NCI-H2171 treated with DMSO at 0.1 percent for 48 hours (cell line): ENCODE data around the gene CRCP.
A peak's percentile ranks its signal among the peaks of the same experiment; 100 is the strongest.
"Not testable (repeated sequence)": the region's sequence is repeated elsewhere in the genome, so short reads cannot be mapped to it uniquely, and the experiment has no call there.

Source experiments
- DNase-seq: peaks from one replicate; lab custom pipeline; 2025; lab: John Stamatoyannopoulos, UW

The CRCP gene

DNA sequence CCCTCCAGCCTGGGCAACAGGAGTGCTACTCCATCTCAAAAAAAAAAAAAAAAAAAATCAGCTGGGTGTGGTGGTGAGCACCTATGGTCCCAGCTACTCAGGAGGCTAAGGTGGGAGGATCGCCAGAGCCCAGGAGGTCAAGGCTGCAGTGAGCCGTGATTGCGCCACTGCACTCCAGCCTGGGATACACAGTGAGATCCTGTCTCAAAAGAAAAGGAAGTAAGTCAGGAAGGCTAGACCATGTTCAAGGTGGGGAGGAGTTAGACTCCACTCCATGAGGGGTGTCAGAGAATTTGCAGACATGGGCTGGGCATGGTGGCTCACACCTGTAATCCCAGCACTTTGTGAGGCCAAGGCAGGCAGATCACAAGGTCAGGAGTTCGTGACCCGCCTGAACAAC is 6.2 kb upstream of the CRCP start:
- not testable (repeated sequence) for DNase-seq

- DNase-seq: no peak
Observed at GRCh38 chr7:66110856-66111255, 3.8 kb upstream of the CRCP start.

GRCh38 chr7:66116680-66117420 is 2.2 kb downstream of the CRCP start:
- DNase-seq: not testable (repeated sequence)

DNA sequence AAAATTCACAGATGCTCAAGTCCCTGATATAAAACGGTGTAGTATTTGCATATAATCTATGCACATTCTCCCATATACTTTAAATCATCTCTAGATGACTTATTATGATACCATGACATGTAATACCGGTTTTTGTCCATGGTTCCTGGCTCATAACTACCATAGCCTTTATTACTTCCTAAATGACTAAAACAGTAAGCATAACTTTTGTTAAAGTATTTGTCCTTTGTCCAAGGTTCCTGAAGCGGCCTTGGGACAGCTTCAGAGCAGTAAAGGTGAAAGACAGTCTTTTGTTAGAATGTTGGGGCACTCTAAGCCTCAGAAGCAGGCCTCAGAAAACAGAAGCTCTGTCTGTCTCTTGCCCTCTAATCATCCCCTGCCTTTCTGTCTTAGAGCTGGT is 4.0 kb downstream of the CRCP start:
- no peak for DNase-seq

- no peak for DNase-seq
Observed at GRCh38 chr7:66119245-66119850, 4.7 kb downstream of the CRCP start.

DNA sequence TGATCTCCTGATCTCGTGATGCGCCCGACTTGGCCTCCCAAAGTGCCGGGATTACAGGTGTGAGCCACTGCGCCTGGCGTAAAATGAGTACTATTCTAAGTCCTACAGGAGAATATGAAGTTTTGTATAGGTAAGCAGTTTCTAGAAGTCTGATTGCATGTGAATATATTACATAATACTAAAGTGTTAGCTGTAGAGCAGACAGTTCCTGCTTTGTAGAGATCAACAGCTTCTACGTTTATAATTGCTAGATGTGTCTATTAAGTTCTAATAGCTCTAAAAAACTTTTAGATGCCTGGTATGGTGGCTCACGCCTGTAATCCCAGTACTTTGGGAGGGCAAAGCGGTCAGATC is 8.5 kb downstream of the CRCP start:
- DNase-seq: no peak

DNA sequence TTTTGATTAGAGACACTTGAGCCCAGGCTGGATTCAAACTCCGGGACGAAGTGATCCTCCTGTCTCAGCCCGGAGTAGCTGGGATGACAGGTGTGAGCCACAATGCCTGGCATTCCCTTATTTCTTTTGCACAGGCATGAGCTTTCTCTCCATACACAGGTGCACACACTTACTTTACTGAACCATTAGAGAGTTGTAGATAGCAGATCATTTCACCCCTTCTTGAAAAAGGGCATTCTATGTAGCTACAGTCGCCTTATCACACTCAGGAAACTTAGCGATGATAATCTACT is 9.9 kb downstream of the CRCP start:
- not testable (repeated sequence) for DNase-seq

- DNase-seq: peak; percentile 30
Observed at GRCh38 chr7:66125052-66125694, 10.5 kb downstream of the CRCP start.

DNA sequence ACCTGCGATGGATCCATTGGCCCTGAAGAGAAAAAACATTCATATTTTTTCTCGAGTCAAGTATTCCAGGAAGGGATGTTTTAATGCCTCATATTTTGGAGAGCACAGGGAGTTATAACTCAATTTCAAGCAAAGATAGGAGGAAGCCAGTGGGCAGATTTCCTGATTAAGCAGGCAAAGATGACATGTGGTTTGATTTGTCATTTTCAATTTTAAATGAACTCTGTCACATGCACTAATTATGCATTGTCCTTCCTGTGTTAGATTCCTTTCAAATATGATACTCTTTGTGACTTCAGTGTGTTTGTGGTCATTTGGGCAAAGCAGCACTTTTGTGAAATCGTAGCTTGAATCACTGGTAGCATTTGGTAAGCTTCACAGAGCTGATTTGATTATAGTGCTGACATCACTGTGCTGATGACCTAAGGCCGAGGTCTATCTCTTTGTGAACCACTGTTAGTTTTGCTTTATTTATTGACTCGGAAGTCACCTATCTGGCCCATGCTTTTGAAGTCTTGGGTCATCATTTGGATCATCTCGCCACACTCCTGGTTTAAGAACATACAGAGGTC is 11.2 kb downstream of the CRCP start:
- not testable (repeated sequence) for DNase-seq

DNA sequence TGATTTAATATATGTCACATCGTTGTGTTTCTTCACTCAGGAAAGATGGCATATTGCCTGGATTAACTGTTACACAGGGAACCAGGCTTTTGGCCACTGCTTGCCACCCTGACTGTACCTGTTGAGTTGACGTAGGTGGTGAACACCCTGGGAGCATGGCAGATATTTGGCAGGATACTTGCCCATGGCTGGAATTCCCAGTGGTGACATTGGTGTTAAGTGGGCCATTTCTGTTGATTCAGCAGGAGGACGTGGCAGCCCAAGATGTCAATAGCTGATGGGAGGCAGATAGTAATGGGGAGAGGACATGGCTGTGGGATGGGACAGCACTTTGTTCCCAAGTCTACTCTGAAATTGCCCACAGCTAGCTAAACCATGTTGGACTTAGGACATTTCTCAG is 12.5 kb downstream of the CRCP start:
- not testable (repeated sequence) for DNase-seq

DNA sequence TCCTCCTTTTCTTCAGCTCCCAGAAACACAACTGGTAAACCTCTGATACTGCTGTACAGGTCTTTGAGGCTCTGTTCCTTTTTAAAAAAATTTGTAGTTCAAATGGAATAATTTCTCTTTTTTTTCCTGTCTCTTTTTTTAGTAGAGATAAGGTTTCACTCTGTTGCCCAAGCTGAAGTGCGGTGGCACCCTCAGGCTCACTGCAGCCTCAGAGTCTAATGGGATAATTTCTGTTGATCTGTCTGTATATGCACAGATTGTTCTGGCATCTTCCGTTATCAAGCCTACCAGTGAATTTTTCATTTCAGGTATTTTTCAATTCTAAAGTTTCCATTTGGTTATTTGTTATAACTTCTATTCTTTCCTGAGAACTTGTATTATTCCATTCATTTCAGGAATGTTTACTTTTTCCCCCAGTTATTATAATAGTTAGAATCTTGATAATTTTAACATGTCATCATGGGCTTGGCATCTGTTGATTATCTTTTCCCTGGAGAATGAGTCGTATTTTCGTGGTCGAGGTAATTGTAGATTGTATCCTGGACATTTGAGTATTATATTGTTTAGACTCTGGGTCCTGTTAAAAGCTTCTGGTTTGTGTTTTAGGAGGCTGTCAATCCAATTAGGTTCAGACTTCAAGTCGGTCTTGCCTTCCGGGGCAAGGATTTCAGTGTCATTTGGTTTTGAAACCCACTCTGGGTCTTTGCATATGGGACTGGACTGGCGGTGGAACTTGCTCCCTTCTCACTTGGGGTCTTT is 24.5 kb downstream of the CRCP start:
- DNase-seq: peak; percentile 73

DNA sequence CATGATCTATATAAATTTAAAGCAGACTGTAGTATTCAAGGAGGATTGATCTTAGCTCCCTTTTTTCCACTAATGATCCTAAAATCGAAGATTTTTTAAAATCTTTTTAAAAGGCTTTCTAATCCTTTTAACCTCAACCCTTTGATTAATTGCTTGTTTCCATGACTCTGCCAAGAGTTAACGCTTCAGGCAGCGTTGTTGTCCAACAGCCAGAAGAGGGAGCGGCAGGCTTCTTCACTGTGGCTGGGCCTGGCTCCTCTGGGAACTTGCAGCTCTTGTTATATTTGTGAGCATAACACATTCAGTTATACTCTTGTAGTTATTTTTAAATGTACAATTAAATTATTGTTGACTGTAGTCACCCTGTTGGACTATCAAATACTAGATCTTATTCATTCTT is 26.3 kb downstream of the CRCP start:
- peak; percentile 62 for DNase-seq

- DNase-seq: no peak
Observed at GRCh38 chr7:66142334-66142733, 27.7 kb downstream of the CRCP start.

- DNase-seq: peak; percentile 72
Observed at GRCh38 chr7:66142996-66143395, 28.3 kb downstream of the CRCP start.

DNA sequence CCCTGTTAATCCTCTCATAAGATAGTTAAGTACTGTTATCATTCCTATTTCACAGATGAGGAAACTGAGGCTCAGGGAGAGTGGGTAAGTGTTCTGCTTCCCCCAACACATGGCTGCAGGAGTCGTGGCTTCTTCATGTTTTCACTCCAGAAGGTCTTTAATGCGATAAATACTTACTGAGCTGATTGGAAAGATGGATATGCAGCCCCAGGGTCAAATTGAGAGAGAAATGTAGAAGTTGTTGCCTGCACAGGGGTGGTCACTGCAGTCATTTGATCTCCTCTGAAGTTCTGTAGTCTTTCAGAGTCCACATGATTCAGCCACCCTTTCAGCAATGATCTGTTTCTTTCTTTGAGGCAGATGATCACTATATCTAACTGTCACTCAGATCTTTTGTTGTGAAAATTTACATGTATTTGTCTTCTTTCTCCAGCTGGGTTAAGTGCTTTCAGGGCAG is 29.3 kb downstream of the CRCP start:
- no peak for DNase-seq

DNA sequence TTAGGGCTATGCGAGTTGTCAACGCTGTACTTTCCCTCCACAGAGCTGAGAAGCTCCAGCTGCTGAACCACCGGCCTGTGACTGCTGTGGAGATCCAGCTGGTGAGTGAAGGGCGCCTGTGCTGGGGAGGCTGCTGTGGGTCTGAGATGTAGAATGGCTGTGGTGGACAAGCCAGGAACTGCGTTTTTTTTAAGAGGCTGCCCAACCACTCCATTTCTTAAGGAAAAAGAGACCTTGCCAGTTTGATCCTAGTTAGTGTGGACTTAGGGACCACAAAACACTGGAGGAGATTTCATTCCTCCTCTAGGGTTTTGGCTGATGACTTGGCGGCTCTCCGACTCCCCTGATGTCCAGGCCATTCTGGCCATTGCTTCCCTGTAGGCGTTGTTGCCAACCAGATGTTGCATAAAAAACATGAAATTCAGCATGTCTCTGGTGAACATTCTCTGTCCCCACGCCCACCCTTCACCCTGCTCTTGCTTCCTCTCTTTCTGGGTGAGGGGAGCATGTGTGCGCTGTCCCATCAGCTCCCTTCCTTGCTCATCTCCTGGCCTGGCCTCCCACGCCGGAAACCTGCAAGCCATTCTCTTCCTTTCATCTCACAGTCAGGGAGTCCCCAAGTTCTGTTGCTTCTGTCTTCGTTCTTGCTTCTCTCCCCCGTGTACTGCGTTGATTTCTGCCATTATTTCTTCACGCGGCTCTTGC is 30.9 kb downstream of the CRCP start:
- DNase-seq: peak; percentile 18

DNA sequence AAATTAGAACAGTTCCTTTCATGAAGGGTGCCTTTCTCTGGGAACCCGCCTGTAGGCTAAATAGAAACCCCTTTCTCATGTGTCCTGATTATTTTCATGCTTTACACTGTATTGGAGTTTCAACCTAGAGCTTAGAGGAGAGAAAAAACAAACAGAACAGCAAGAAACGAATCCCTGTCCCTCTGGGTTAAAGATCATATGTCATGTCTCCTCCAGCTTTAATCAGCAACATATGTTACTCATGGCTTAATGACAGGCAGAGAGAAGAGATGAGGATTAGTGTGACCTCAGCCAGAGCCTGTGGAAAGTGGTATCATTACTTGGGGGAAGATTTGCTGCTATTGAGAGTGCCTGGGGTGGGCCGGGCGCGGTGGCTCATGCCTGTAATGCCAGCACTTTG is 32.1 kb downstream of the CRCP start:
- peak; percentile 97 for DNase-seq

DNA sequence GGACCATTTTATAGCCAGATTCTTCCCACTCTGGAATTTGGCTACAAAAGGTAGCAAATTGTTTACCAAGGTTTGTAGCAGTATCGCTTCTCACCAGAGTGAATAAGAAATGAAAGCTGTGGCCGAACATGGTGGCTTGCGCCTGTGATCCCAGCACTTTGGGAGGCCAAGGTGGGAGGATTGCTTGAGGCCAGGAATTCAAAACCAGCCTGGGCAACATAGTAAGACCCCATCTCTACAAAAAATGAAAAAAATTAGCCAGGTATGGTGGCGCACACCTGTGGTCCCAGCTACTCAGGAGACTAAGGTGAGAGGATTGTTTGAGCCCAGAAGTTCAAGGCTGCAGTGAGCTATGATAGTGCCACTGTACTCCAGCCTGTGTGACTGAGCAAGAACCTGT is 33.0 kb downstream of the CRCP start:
- not testable (repeated sequence) for DNase-seq

DNA sequence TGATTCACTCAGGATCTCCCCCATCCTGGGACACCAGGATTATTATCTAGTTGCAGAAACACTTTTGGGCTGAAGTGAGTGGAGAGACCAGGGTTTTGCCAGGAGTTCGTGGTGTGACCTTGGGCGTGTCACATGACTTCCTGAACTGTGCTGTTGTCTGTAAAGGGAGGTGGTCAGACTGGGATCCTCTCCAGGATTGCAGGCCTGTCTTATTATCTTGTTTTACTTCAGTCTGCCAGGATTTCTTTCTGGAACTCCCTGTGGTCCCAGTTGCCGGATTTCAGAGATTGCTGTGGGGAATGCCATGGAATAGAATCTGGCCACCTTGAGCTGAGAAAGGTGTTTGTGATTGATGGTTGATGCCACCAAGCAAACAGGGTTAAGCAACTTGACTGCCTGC is 35.8 kb downstream of the CRCP start:
- DNase-seq: no peak

- no peak for DNase-seq
Observed at GRCh38 chr7:66152371-66153191, 37.9 kb downstream of the CRCP start.

GRCh38 chr7:66153691-66154090 is 39.0 kb downstream of the CRCP start:
- DNase-seq: no peak
